Pancreas (tissue), 10 donors: Measurements from ENCODE around the gene RIPK1. TPM values are rescaled to one million over a fixed set of nuclear protein-coding genes. Genes with fewer than 3 reads are reported as not detected.
"Not testable (repeated sequence)": the region's sequence is repeated elsewhere in the genome, so short reads cannot be mapped to it uniquely, and the experiment has no call there.

Source experiments
- ATAC-seq, 4 donors: fragments of 200-7000 bp; cut with Tn5 transposase; one replicate each; pipeline versions ENCODE4 v1.8.0 to v1.9.1; 2020; ENCODE audit warnings: mild to moderate bottlenecking in 4 of 4, moderate library complexity in 4 of 4
- DNase-seq, 6 donors: peaks; one replicate each; pipeline ENCODE4 v3.0.0-alpha.2; 2020
- FAIRE-seq: peaks from 2 replicates; lab custom pipeline; 2012; peaks lifted over from hg19 to GRCh38; lab: Jason Lieb, UNC
- H3K27ac ChIP-seq, 4 donors: fragments of 200-600 bp; sonication (generic); 1 replicate in 3 of 4; 2 replicates in 1 of 4; pipeline versions ENCODE4 v1.5.0 to v1.8.0; 2020
- H3K27me3 ChIP-seq, 4 donors: fragments of 200-600 bp; one replicate each; pipeline ENCODE4 v1.8.0; 2021
- H3K36me3 ChIP-seq, 3 donors: fragments of 200-600 bp; sonication (generic) in 1 of 3; one replicate each; pipeline versions ENCODE4 v1.5.0 to v1.8.0; 2020 to 2021
- H3K4me1 ChIP-seq, 3 donors: fragments of 200-600 bp; one replicate each; pipeline ENCODE4 v1.8.0; 2021
- H3K4me3 ChIP-seq, 4 donors: fragments of 200-600 bp; sonication (generic) in 2 of 4; one replicate each; pipeline versions ENCODE4 v1.5.0 to v1.8.0; 2020 to 2021
- H3K9me3 ChIP-seq, 4 donors: fragments of 200-600 bp; one replicate each; pipeline ENCODE4 v1.8.0; 2021
- WGBS, 2 donors: extraction: QIAGEN DNeasy Blood & Tissue Kit; methylation state at CpG; one replicate each; pipeline ENCODE4 v1.1.7; 2013; 5-methylcytosine and 5-hydroxymethylcytosine counted together
- intact Hi-C, 3 donors: fragments of 100-400 bp; cut with DNase I; formaldehyde crosslinking; loops; one replicate each; pipeline versions ENCODE4 v1.11.1 to v1.14.2; 2022
- polyA plus RNA-seq, 2 donors: library from polyadenylated mRNA; stranded (reverse); fragments of 200-250 nt; gene quantifications; one replicate each; pipeline ENCODE4 v1.2.3, GENCODE V29; 2013
- total RNA-seq, 6 donors: library from RNA; stranded (reverse); fragmentation: NEBNext Ultra II Directional in 4 of 6; extraction: Animal tissue kit (Norgen Biotek cat#: 25700) in 4 of 6; gene quantifications; one replicate each; pipeline versions ENCODE4 v1.2.1 to v1.2.4, GENCODE V29; 2021 to 2023
- TF ChIP-seq, protein P1 (sequence below), 4 donors: fragments of 200-600 bp; sonication (generic) in 3 of 4; IDR thresholded peaks; one replicate each; pipeline versions ENCODE4 v1.5.0 to v1.8.0; 2021; ENCODE audit warnings: antibody characterized with exemption in 4 of 4
- donor health status: healthy with polysubstance abuse.
- donor health status: DM: no; HTN: no; CAD: no; lungs with moderate emphysema.
- donor health status: DM: no; HTN: no; CAD: no.
- donor health status: control.
- donor health status: control.
- donor health status: Bipolar disorder and iron deficiency.
- donor health status: DM: yes; HTN: yes; CAD: no.
- donor health status: DM: no; HTN: no; CAD: no.
- donor health status: DM: no; HTN: no; CAD: no.
- donor health status: DM: yes; HTN: yes; CAD: no.

The RIPK1 gene
- total and polyA plus RNA-seq, 8 donors, result 9.0 to 20.5 (median 9.9) TPM

DNA sequence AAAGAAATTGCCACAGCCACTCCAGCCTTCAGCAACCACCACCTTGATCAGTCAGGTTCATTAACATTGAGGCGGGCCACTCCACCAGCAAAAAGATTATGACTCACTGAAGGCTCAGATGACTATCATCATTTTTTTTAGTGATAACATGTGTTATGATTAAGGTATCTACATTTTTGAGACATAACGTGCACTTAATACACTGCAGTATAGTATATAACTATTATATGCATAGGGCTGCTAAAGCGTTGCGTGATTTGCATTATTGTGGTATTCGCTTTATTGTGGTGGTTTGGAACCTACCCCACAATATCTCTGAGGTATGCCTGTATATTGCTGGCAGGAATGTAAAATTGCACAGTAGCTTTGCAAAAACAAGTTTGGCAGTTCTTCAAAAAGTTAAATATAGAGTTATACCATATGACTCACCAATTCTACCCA is 6.8 kb upstream of the RIPK1 start:
- TF ChIP-seq, protein P1, sequence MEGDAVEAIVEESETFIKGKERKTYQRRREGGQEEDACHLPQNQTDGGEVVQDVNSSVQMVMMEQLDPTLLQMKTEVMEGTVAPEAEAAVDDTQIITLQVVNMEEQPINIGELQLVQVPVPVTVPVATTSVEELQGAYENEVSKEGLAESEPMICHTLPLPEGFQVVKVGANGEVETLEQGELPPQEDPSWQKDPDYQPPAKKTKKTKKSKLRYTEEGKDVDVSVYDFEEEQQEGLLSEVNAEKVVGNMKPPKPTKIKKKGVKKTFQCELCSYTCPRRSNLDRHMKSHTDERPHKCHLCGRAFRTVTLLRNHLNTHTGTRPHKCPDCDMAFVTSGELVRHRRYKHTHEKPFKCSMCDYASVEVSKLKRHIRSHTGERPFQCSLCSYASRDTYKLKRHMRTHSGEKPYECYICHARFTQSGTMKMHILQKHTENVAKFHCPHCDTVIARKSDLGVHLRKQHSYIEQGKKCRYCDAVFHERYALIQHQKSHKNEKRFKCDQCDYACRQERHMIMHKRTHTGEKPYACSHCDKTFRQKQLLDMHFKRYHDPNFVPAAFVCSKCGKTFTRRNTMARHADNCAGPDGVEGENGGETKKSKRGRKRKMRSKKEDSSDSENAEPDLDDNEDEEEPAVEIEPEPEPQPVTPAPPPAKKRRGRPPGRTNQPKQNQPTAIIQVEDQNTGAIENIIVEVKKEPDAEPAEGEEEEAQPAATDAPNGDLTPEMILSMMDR (IDR thresholded peaks at IDR 0.05), result no peak
- intact Hi-C loops, result no loop called here

DNA sequence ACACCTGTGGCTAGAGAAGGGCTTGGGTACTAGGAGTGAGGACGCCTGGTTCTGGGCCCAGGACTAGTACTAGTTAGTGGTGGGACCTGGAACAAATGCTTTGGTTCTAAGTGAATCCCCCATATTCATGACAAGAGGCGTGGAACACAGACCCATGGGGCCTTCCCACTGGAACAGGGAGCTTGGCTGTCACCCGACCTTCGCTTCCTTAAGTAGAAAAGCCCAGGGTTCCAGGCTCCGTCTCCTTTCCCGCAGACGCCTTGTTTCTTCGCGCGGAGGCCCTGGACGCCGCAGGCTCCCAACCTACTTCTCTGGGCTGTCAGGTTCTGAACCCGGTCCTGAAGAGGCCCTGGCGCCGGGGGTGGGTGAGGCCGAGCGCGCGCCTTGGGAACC is 5.0 kb upstream of the RIPK1 start:
- WGBS, 2 donors, result 1 to 2% methylated on average over 6 to 17 of the region's 19 CpGs
- not testable (repeated sequence) for FAIRE-seq

More for the DNA sequence above, 6.8 kb upstream of the RIPK1 start:
- no peak overlapping the region for H3K27ac ChIP-seq
- H3K4me1 ChIP-seq, result no peaks in the 10 kb centered on the region
- no peak for FAIRE-seq
- ATAC-seq, result no peak
- H3K27me3 ChIP-seq, result no peaks in the 10 kb centered on the region
- H3K4me3 ChIP-seq, result no peak overlapping the region
- DNase-seq, result no peak
- 94% methylated on average over 5 of the region's 5 CpGs for WGBS, 2 donors
- H3K9me3 ChIP-seq, result no peaks in the 10 kb centered on the region
- H3K36me3 ChIP-seq, result no peaks in the 10 kb centered on the region

DNA sequence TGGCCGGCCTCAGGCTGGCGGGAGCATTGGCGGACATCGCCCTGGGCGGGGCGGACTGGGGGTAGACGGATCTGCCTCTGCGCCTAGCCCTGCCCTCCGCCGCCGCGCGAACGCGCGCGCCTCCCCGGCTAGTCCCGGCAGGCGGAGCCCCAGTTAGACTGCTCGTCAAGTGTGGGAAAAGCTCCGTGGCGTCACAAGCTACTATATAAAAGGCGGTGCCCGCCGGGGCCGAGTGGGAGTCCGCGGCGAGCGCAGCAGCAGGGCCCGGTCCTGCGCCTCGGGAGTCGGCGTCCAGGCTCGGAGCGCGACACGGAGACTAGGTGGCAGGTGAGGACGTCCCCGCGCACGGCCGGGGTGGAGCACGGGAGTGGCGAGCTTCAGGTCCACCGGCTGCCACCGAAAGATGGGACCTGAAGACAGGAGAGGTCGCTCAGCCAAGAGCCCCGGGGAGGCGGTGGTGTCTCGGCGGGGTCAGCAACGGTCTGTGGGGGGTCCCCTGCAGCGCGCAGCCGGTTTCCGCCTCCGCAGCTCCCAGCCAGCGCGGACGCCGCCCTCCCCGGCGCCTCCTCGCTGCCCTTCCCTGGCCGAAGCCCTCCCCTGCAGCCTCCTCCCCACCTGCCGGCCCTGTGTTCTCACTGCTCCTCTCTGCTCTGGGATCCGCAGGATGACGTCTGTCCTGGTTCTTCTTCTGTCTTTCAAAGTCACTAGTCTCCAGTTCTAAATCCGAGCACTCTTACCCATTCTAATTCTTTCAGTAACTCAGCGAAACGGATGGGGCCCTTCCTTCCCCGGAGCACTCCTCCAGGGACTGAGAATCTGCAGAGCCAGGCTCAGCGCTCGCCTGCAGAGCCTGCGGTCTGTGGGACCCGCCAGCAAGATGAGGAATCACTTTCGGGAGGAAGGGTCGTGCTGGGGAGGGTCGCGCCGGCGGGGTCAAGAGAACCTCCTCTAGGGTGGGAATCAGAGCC is 4.3 kb upstream of the RIPK1 start:
- no peaks in the 10 kb centered on the region for H3K9me3 ChIP-seq
- H3K27ac ChIP-seq, result peak overlapping the region; percentile 81 to 93 (median 89)
- H3K4me1 ChIP-seq, result peaks cover 6 to 7% (median 6%) of the 10 kb centered on the region in 3 donors
- H3K27me3 ChIP-seq, result no peaks in the 10 kb centered on the region
- H3K36me3 ChIP-seq, result no peaks in the 10 kb centered on the region
- FAIRE-seq (no peak), DNase-seq (peak; percentile 96 to 99 (median 96)), ATAC-seq (peak; percentile 88 to 95 (median 91))
- intact Hi-C loops, result no loop called here
- TF ChIP-seq, protein P1 (IDR thresholded peaks at IDR 0.05), result no peak
- WGBS, 2 donors, result 0% methylated on average over 64 to 85 of the region's 85 CpGs
- peak overlapping the region; percentile 51 to 81 (median 74) for H3K4me3 ChIP-seq

More for the DNA sequence above, 5.0 kb upstream of the RIPK1 start:
- intact Hi-C loops, H3K4me1 ChIP-seq, H3K9me3 ChIP-seq, H3K36me3 ChIP-seq, H3K27me3 ChIP-seq: not testable (repeated sequence)
- Histone ChIP-seq H3K4me3 (peak overlapping the region; percentile 51 to 81 (median 74)), H3K27ac (peak overlapping the region; percentile 81 to 93 (median 89))
- DNase-seq (peak in 2 of 6 donors; percentile 32 to 33), ATAC-seq (peak in 1 of 4 donors; percentile 4)

DNA sequence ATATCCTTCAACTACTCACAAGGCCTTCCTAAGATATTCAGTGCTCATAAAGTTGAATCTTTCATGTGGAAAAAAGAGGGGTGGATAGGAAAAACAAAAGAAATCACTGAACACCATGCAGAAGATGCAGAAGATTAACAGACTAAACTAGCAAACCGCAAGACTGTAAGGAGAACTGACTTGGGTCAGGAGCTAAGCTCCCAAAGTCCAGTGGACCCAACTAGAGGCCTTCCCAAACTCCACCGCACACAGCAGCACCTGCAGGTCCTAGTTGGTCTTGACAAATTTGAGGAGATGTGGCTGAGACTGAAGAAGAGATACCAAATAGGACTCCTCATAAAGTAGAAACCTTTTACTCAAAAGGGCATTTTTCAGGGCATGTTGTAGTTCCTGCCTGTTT is 3.3 kb downstream of the RIPK1 start:
- ATAC-seq, result no peak
- intact Hi-C loops, result no loop called here
- TF ChIP-seq, protein P1 (IDR thresholded peaks at IDR 0.05), result no peak
- whole genome bisulfite sequencing, 2 donors, result 84 to 85% methylated on average over 2 of the region's 2 CpGs
- no peaks in the 10 kb centered on the region for H3K9me3 ChIP-seq
- no peaks in the 10 kb centered on the region for H3K36me3 ChIP-seq
- no peak for DNase-seq
- no peak for FAIRE-seq
- no peaks in the 10 kb centered on the region for H3K27me3 ChIP-seq
- no peak overlapping the region for H3K27ac ChIP-seq
- H3K4me3 ChIP-seq, result no peak overlapping the region
- H3K4me1 ChIP-seq, result peaks cover 17 to 36% (median 25%) of the 10 kb centered on the region in 3 donors

DNA sequence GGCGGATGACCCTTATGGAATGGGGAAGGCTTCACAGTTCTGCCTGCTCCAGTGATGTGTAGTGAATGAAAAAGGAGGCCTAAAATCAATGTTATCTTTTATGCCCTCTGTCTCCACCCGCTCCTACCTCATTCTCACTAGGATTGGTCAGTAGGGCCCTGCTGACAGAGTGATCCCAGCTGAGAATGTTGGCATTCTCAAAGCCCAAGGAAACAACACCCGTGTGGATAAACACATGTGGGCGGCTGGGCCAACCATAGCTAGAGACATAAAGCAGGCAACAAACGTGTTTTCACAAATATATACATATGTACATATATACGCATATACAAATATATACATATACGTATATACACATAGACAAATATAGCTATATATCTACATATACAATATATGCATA is 4.5 kb downstream of the RIPK1 start:
- H3K27ac ChIP-seq, result no peak overlapping the region
- H3K36me3 ChIP-seq, result peaks cover 0 to 12% (median 3%) of the 10 kb centered on the region in 3 donors
- intact Hi-C loops, result no loop called here
- H3K4me3 ChIP-seq, result no peak overlapping the region
- peaks cover 11 to 31% (median 20%) of the 10 kb centered on the region in 3 donors for H3K4me1 ChIP-seq
- H3K27me3 ChIP-seq, result no peaks in the 10 kb centered on the region
- FAIRE-seq (no peak), DNase-seq (no peak), ATAC-seq (no peak)
- no peaks in the 10 kb centered on the region for H3K9me3 ChIP-seq
- TF ChIP-seq, protein P1 (IDR thresholded peaks at IDR 0.05), result no peak
- WGBS, 2 donors, result 74 to 77% methylated on average over 7 of the region's 7 CpGs
